SK-N-SH treated with all-trans-retinoic acid at 6 μM for 48 hours (cell line): ENCODE measurements around the gene OR10G6.

Source experiments
- ATAC-seq: fragments of 200-7000 bp; cut with Tn5 transposase; 3 replicates; pipeline ENCODE4 v1.9.1; 2020; ENCODE audit warnings: mild to moderate bottlenecking, moderate library complexity
- ARNTL ChIP-seq: fragments of 450-650 bp; formaldehyde crosslinking; IDR thresholded peaks from 2 replicates; pipeline ENCODE4 v1.5.0; 2020; ENCODE audit warnings: low read depth, mild to moderate bottlenecking, moderate library complexity, borderline replicate concordance
- BACH2 ChIP-seq: fragments of 250-450 bp; sonication (Bioruptor Pico); IDR thresholded peaks from 2 replicates; pipeline ENCODE4 v1.9.0; 2021; ENCODE audit warnings: mild to moderate bottlenecking, borderline replicate concordance
- CSDC2 ChIP-seq: fragments of 250-450 bp; sonication (Bioruptor Pico); IDR thresholded peaks from 2 replicates; pipeline ENCODE4 v1.5.0; 2020; ENCODE audit warnings: mild to moderate bottlenecking, moderate library complexity
- ESRRG ChIP-seq: fragments of 250-450 bp; sonication (Bioruptor Pico); IDR thresholded peaks from 2 replicates; pipeline ENCODE4 v1.6.1; 2021; ENCODE audit warnings: mild to moderate bottlenecking
- GLIS3 ChIP-seq: fragments of 250-450 bp; sonication (Bioruptor Pico); IDR thresholded peaks from 2 replicates; pipeline ENCODE4 v1.5.0; 2020; ENCODE audit warnings: mild to moderate bottlenecking, moderate library complexity
- ISL1 ChIP-seq: fragments of 250-450 bp; sonication (Bioruptor Pico); IDR thresholded peaks from 2 replicates; pipeline ENCODE4 v2.1.2; 2022; ENCODE audit warnings: mild to moderate bottlenecking, moderate library complexity
- PPARA ChIP-seq: fragments of 250-450 bp; sonication (Bioruptor Pico); IDR thresholded peaks from 2 replicates; pipeline ENCODE4 v1.5.0; 2020; ENCODE audit warnings: mild to moderate bottlenecking, borderline replicate concordance
- RARB ChIP-seq: fragments of 250-450 bp; sonication (Bioruptor Pico); IDR thresholded peaks from 2 replicates; pipeline ENCODE4 v1.8.0; 2021; ENCODE audit warnings: mild to moderate bottlenecking, moderate library complexity
- SNAI2 ChIP-seq: fragments of 250-450 bp; sonication (Bioruptor Pico); IDR thresholded peaks from 2 replicates; pipeline ENCODE4 v1.5.0; 2020; ENCODE audit warnings: mild to moderate bottlenecking, moderate library complexity
- TCF4 ChIP-seq: fragments of 250-450 bp; sonication (Bioruptor Pico); IDR thresholded peaks from 2 replicates; pipeline ENCODE4 v1.8.0; 2021; ENCODE audit warnings: mild to moderate bottlenecking, moderate library complexity, borderline replicate concordance
- TOX ChIP-seq: fragments of 250-450 bp; sonication (Bioruptor Pico); IDR thresholded peaks from 2 replicates; pipeline ENCODE4 v1.8.0; 2021; ENCODE audit warnings: mild to moderate bottlenecking, moderate library complexity, borderline replicate concordance
- ZC3H10 ChIP-seq: fragments of 250-450 bp; sonication (Bioruptor Pico); IDR thresholded peaks from 2 replicates; pipeline ENCODE4 v1.5.1; 2021; ENCODE audit warnings: mild to moderate bottlenecking, moderate library complexity
- ZFP3 ChIP-seq: fragments of 250-450 bp; sonication (Bioruptor Pico); IDR thresholded peaks from 2 replicates; pipeline ENCODE4 v1.5.0; 2020; ENCODE audit warnings: mild to moderate bottlenecking, moderate library complexity
- ZFP30 ChIP-seq: fragments of 450-650 bp; formaldehyde crosslinking; IDR thresholded peaks from 2 replicates; pipeline ENCODE4 v1.5.0; 2022; ENCODE audit warnings: mild to moderate bottlenecking, moderate library complexity
- ZNF565 ChIP-seq: fragments of 450-650 bp; formaldehyde crosslinking; conservative IDR thresholded peaks from 2 replicates; pipeline ENCODE4 v1.5.0; 2020; ENCODE audit warnings: low read depth, mild to moderate bottlenecking, moderate library complexity
- ZNF70 ChIP-seq: fragments of 450-650 bp; formaldehyde crosslinking; IDR thresholded peaks from 2 replicates; pipeline ENCODE4 v1.5.0; 2020; ENCODE audit warnings: mild to moderate bottlenecking, moderate library complexity
- ZNF8 ChIP-seq: fragments of 450-650 bp; formaldehyde crosslinking; IDR thresholded peaks from 2 replicates; pipeline ENCODE4 v1.5.0; 2020; ENCODE audit warnings: mild to moderate bottlenecking, moderate library complexity
- TF ChIP-seq, protein P1 (sequence below): fragments of 250-450 bp; sonication (Bioruptor Pico); IDR thresholded peaks from 2 replicates; pipeline ENCODE4 v1.8.0; 2020; ENCODE audit warnings: mild to moderate bottlenecking, moderate library complexity, borderline replicate concordance
- TF ChIP-seq, protein P2 (sequence below): fragments of 250-450 bp; sonication (Bioruptor Pico); IDR thresholded peaks from 2 replicates; pipeline ENCODE4 v1.8.0; 2021; ENCODE audit warnings: low read depth, mild to moderate bottlenecking, moderate library complexity, borderline replicate concordance
- TF ChIP-seq, protein P3 (sequence below): fragments of 250-450 bp; sonication (Bioruptor Pico); IDR thresholded peaks from 2 replicates; pipeline ENCODE4 v1.5.1; 2021; ENCODE audit warnings: mild to moderate bottlenecking, moderate library complexity
- TF ChIP-seq, protein P4 (sequence below): fragments of 250-450 bp; sonication (Bioruptor Pico); IDR thresholded peaks from 2 replicates; pipeline ENCODE4 v1.5.1; 2020; ENCODE audit warnings: low read depth, mild to moderate bottlenecking, moderate library complexity
- TF ChIP-seq, protein P5 (sequence below): fragments of 250-450 bp; sonication (Bioruptor Pico); IDR thresholded peaks from 2 replicates; pipeline ENCODE4 v1.5.0; 2020; ENCODE audit warnings: mild to moderate bottlenecking, moderate library complexity

Gene OR10G6

DNA sequence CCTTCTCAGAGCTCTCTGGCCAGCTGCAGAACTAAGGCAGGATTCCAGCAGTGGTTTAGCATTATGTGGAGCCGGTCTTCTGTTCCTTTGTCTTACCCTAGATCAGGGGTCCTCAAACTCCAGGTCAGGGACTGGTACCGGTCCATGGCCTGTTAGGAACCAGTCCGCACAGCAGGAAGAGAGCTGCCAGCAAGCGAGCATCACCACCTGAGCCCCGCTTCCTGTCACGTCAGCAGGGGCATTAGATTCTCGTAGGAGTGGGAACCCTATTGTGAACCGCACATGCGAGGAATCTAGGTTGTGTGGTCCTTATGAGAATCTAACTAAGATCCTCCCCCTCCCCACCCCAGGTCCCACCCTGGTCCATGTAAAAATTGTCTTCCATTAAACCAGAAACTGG lies 44.6 kb upstream of the OR10G6 start:
- ATAC-seq: no peak

DNA sequence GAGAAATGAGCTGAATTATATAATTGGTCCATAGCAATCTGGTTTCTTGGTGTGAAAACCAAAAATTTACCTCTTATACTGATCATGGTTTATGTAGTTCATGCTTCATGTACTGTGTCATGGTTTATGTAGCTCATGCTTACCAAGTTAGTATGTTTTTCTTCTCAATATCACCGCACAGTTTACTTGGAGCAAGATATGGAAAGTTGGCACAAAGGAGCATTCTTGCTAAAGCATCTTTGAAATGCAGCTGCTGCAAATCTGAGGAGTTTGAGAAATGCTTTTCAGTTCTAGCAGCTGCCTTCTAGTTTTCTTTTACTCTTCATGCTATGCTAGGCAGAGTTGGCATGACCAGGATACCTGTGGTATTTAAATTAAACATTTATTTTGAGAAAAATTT lies 41.7 kb upstream of the OR10G6 start:
- no peak for ATAC-seq
- no peak for TF ChIP-seq CSDC2 (CRISPR knock-in tag)
- TF ChIP-seq ESRRG: no peak
- no peak for TF ChIP-seq ZNF70 (CRISPR knock-in tag)
- TF ChIP-seq, all 23 proteins: peak for 0

More for the DNA sequence above, 44.6 kb upstream of the OR10G6 start:
- TF ChIP-seq, protein P1, sequence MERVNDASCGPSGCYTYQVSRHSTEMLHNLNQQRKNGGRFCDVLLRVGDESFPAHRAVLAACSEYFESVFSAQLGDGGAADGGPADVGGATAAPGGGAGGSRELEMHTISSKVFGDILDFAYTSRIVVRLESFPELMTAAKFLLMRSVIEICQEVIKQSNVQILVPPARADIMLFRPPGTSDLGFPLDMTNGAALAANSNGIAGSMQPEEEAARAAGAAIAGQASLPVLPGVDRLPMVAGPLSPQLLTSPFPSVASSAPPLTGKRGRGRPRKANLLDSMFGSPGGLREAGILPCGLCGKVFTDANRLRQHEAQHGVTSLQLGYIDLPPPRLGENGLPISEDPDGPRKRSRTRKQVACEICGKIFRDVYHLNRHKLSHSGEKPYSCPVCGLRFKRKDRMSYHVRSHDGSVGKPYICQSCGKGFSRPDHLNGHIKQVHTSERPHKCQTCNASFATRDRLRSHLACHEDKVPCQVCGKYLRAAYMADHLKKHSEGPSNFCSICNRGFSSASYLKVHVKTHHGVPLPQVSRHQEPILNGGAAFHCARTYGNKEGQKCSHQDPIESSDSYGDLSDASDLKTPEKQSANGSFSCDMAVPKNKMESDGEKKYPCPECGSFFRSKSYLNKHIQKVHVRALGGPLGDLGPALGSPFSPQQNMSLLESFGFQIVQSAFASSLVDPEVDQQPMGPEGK (CRISPR knock-in tag): no peak
- TF ChIP-seq SNAI2 (CRISPR knock-in tag) (no peak), PPARA (CRISPR knock-in tag) (no peak), ESRRG (no peak), TCF4 (CRISPR knock-in tag) (no peak), BACH2 (CRISPR knock-in tag) (no peak), ISL1 (CRISPR knock-in tag) (no peak), ZFP30 (CRISPR knock-in tag) (no peak), ZC3H10 (CRISPR knock-in tag) (no peak), TOX (CRISPR knock-in tag) (no peak), RARB (no peak), CSDC2 (CRISPR knock-in tag) (no peak), ZNF8 (CRISPR knock-in tag) (no peak), ZFP3 (CRISPR knock-in tag) (no peak), ZNF565 (CRISPR knock-in tag) (no peak), ARNTL (CRISPR knock-in tag) (no peak)
- TF ChIP-seq, protein P2, sequence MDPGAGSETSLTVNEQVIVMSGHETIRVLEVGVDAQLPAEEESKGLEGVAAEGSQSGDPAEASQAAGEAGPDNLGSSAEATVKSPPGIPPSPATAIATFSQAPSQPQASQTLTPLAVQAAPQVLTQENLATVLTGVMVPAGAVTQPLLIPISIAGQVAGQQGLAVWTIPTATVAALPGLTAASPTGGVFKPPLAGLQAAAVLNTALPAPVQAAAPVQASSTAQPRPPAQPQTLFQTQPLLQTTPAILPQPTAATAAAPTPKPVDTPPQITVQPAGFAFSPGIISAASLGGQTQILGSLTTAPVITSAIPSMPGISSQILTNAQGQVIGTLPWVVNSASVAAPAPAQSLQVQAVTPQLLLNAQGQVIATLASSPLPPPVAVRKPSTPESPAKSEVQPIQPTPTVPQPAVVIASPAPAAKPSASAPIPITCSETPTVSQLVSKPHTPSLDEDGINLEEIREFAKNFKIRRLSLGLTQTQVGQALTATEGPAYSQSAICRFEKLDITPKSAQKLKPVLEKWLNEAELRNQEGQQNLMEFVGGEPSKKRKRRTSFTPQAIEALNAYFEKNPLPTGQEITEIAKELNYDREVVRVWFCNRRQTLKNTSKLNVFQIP (CRISPR knock-in tag): no peak
- TF ChIP-seq, protein P3, sequence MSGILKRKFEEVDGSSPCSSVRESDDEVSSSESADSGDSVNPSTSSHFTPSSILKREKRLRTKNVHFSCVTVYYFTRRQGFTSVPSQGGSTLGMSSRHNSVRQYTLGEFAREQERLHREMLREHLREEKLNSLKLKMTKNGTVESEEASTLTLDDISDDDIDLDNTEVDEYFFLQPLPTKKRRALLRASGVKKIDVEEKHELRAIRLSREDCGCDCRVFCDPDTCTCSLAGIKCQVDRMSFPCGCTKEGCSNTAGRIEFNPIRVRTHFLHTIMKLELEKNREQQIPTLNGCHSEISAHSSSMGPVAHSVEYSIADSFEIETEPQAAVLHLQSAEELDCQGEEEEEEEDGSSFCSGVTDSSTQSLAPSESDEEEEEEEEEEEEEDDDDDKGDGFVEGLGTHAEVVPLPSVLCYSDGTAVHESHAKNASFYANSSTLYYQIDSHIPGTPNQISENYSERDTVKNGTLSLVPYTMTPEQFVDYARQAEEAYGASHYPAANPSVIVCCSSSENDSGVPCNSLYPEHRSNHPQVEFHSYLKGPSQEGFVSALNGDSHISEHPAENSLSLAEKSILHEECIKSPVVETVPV (CRISPR knock-in tag): no peak
- TF ChIP-seq, protein P4, sequence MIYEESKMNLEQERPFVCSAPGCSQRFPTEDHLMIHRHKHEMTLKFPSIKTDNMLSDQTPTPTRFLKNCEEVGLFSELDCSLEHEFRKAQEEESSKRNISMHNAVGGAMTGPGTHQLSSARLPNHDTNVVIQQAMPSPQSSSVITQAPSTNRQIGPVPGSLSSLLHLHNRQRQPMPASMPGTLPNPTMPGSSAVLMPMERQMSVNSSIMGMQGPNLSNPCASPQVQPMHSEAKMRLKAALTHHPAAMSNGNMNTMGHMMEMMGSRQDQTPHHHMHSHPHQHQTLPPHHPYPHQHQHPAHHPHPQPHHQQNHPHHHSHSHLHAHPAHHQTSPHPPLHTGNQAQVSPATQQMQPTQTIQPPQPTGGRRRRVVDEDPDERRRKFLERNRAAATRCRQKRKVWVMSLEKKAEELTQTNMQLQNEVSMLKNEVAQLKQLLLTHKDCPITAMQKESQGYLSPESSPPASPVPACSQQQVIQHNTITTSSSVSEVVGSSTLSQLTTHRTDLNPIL (CRISPR knock-in tag): no peak
- TF ChIP-seq, all 23 proteins: peak for 0

DNA sequence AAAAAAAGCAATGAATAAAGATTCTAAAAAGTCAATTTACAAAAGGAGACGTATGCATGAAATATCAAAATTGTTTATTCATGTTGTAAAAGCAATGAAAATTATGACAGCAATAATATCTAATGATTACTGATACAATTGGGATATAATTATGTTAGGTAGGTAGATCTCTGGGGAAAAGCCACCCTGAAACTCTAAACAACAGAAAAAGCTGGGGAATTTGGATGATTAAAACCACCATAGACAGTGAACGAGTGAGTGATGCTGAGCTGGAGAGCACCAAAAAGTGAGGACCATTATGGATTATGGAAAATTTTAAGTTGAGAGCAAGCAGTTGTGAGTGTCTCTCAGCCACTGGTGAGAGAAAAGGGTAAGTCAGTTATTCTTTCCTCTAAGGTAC lies 31.5 kb upstream of the OR10G6 start, which contains the start of gene OR10G8:
TSS of gene OR10G8 (plus strand) at position 301 of the 400 bp plus-strand sequence. CDS start 2,825 bp downstream, outside the sequence.
- no peak for ATAC-seq
- TF ChIP-seq ZNF8 (CRISPR knock-in tag) (no peak), ARNTL (CRISPR knock-in tag) (no peak), TCF4 (CRISPR knock-in tag) (no peak), ZNF565 (CRISPR knock-in tag) (no peak), ISL1 (CRISPR knock-in tag) (no peak), ZFP30 (CRISPR knock-in tag) (no peak), TOX (CRISPR knock-in tag) (no peak), ESRRG (no peak), PPARA (CRISPR knock-in tag) (no peak), ZC3H10 (CRISPR knock-in tag) (no peak), GLIS3 (CRISPR knock-in tag) (no peak), ZFP3 (CRISPR knock-in tag) (no peak)
- TF ChIP-seq, protein P5, sequence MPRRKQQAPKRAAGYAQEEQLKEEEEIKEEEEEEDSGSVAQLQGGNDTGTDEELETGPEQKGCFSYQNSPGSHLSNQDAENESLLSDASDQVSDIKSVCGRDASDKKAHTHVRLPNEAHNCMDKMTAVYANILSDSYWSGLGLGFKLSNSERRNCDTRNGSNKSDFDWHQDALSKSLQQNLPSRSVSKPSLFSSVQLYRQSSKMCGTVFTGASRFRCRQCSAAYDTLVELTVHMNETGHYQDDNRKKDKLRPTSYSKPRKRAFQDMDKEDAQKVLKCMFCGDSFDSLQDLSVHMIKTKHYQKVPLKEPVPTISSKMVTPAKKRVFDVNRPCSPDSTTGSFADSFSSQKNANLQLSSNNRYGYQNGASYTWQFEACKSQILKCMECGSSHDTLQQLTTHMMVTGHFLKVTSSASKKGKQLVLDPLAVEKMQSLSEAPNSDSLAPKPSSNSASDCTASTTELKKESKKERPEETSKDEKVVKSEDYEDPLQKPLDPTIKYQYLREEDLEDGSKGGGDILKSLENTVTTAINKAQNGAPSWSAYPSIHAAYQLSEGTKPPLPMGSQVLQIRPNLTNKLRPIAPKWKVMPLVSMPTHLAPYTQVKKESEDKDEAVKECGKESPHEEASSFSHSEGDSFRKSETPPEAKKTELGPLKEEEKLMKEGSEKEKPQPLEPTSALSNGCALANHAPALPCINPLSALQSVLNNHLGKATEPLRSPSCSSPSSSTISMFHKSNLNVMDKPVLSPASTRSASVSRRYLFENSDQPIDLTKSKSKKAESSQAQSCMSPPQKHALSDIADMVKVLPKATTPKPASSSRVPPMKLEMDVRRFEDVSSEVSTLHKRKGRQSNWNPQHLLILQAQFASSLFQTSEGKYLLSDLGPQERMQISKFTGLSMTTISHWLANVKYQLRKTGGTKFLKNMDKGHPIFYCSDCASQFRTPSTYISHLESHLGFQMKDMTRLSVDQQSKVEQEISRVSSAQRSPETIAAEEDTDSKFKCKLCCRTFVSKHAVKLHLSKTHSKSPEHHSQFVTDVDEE (CRISPR knock-in tag): no peak
- TF ChIP-seq, protein P4 (CRISPR knock-in tag): no peak
- TF ChIP-seq, protein P1 (CRISPR knock-in tag): no peak
- TF ChIP-seq, protein P3 (CRISPR knock-in tag): no peak
